Stimulated activated CD8-positive, alpha-beta memory T cell treated with anti-CD3 and anti-CD28 coated beads, Interleukin-12 subunit alpha, Interleukin-12 subunit beta, amount 100 ng/mL, for 1 hour (primary cell): ENCODE results near the gene EPHA3.
"Not testable (repeated sequence)": the region's sequence is repeated elsewhere in the genome, so short reads cannot be mapped to it uniquely, and the experiment has no call there.

Experiments
- DNase-seq: peaks from one replicate; pipeline ENCODE4 v3.0.0-alpha.2; 2020; ENCODE audit warnings: low read depth

The EPHA3 gene

GRCh38 chr3:89287902-89288508 lies 180.6 kb downstream of the EPHA3 start:
- DNase-seq, result no peak

GRCh38 chr3:89289574-89290190 lies 182.3 kb downstream of the EPHA3 start:
- DNase-seq, result no peak

- DNase-seq, result no peak
Observed at GRCh38 chr3:89297199-89297598, 189.8 kb downstream of the EPHA3 start.

- DNase-seq, result no peak
Observed at GRCh38 chr3:89300526-89300925, 193.1 kb downstream of the EPHA3 start.

- no peak for DNase-seq
Observed at GRCh38 chr3:89300981-89301380, 193.6 kb downstream of the EPHA3 start.

GRCh38 chr3:89303701-89304100 lies 196.3 kb downstream of the EPHA3 start:
- no peak for DNase-seq

GRCh38 chr3:89306540-89306939 lies 199.1 kb downstream of the EPHA3 start:
- DNase-seq, result no peak

- DNase-seq, result no peak
Observed at GRCh38 chr3:89311581-89311980, 204.2 kb downstream of the EPHA3 start.

- no peak for DNase-seq
Observed at GRCh38 chr3:89312141-89312540, 204.7 kb downstream of the EPHA3 start.

GRCh38 chr3:89314454-89315098 lies 207.2 kb downstream of the EPHA3 start:
- no peak for DNase-seq

GRCh38 chr3:89315750-89316470 lies 208.5 kb downstream of the EPHA3 start:
- no peak for DNase-seq

- no peak for DNase-seq
Observed at GRCh38 chr3:89320186-89320585, 212.8 kb downstream of the EPHA3 start.

GRCh38 chr3:89326997-89327396 lies 219.6 kb downstream of the EPHA3 start:
- no peak for DNase-seq

GRCh38 chr3:89332386-89332785 lies 225.0 kb downstream of the EPHA3 start:
- no peak for DNase-seq

- DNase-seq, result no peak
Observed at GRCh38 chr3:89332793-89333192, 225.4 kb downstream of the EPHA3 start.

- no peak for DNase-seq
Observed at GRCh38 chr3:89335693-89336092, 228.3 kb downstream of the EPHA3 start.

- no peak for DNase-seq
Observed at GRCh38 chr3:89340408-89340807, 233.0 kb downstream of the EPHA3 start.

GRCh38 chr3:89344076-89344475 lies 236.7 kb downstream of the EPHA3 start:
- no peak for DNase-seq

- not testable (repeated sequence) for DNase-seq
Observed at GRCh38 chr3:89350935-89351334, 243.5 kb downstream of the EPHA3 start.

GRCh38 chr3:89353465-89353864 lies 246.0 kb downstream of the EPHA3 start:
- DNase-seq, result no peak

GRCh38 chr3:89358281-89358680 lies 250.9 kb downstream of the EPHA3 start:
- DNase-seq, result no peak

- no peak for DNase-seq
Observed at GRCh38 chr3:89360156-89360555, 252.7 kb downstream of the EPHA3 start.

GRCh38 chr3:89362496-89362895 lies 255.1 kb downstream of the EPHA3 start:
- DNase-seq, result no peak
